GM12873 (cell line): Measurements from ENCODE around the gene C2CD2.

ENCODE experiments used
- TF ChIP-seq, protein P1 (sequence below): IDR thresholded peaks from 2 replicates; pipeline ENCODE4 v1.5.1; 2012; ENCODE audit warnings: low read depth, mild to moderate bottlenecking, moderate library complexity, low read length, control low read depth; ENCODE audit not compliant: insufficient read depth; ENCODE audit errors: missing control alignments

C2CD2 gene

GRCh38 chr21:41973861-41974751 is 20.3 kb upstream of the C2CD2 start:
- TF ChIP-seq, protein P1, sequence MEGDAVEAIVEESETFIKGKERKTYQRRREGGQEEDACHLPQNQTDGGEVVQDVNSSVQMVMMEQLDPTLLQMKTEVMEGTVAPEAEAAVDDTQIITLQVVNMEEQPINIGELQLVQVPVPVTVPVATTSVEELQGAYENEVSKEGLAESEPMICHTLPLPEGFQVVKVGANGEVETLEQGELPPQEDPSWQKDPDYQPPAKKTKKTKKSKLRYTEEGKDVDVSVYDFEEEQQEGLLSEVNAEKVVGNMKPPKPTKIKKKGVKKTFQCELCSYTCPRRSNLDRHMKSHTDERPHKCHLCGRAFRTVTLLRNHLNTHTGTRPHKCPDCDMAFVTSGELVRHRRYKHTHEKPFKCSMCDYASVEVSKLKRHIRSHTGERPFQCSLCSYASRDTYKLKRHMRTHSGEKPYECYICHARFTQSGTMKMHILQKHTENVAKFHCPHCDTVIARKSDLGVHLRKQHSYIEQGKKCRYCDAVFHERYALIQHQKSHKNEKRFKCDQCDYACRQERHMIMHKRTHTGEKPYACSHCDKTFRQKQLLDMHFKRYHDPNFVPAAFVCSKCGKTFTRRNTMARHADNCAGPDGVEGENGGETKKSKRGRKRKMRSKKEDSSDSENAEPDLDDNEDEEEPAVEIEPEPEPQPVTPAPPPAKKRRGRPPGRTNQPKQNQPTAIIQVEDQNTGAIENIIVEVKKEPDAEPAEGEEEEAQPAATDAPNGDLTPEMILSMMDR: peak; percentile 43

DNA sequence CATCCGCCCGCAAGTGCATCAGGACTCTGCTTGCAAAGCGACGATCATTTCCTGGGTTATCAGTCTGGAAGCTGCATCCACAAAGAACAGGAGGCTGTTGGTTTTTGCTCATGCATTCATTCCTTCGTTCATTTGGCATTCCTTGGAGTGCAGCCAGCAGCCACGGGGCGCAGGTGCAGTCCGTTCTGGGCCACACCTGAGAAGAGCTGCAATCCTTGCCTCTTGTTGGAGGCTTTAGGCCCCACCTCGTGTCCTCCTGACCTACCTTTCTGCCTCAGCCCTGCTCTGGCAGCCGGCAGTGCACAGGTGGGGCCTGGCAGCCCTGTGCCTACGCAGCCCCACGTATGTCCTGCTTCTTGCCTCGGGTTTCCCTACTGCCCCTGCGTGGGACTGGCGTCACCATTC is 19.6 kb upstream of the C2CD2 start:
- TF ChIP-seq, protein P1: no peak

GRCh38 chr21:41972511-41973205 is 18.8 kb upstream of the C2CD2 start:
- TF ChIP-seq, protein P1: no peak

GRCh38 chr21:41971891-41972290 is 18.1 kb upstream of the C2CD2 start:
- TF ChIP-seq, protein P1: no peak

GRCh38 chr21:41970751-41971653 is 17.2 kb upstream of the C2CD2 start:
- TF ChIP-seq, protein P1: no peak

DNA sequence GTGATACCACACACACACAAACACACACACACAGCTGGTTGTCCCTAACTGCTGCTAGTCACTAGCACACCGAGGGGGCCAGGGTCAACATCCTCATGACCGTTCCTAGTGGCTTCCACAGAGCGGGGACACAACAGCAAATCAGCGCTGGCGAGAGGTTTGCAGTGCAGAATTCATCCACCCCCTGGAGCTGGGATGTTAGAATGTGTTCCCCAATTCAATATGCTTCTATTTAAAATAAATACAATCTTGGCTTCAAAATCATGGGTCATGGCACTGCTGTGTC is 16.2 kb upstream of the C2CD2 start:
- TF ChIP-seq, protein P1: no peak

DNA sequence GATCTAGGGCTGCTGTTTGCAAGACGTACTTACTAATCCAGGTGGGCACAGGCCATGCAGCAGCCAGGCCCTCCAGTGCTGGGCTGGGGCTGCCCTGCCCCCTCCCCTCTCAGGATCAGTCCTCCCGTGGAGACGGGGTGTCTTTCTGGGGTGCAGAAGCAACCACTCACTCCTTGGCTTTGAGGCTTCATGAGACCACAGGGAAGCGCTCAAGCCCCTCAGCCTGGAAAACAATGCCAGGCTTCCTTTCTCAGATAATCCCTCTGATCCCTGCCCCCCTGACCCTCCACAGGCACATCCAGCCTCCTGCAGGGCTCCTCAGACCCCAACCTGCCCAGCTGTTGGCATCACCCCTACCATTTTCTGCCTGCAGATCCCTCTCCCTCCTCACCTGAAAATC is 13.9 kb upstream of the C2CD2 start:
- TF ChIP-seq, protein P1: no peak
